Caki2 (cell line): Measurements from ENCODE around the gene COPS2. TPM values are rescaled to one million over a fixed set of nuclear protein-coding genes. Genes with fewer than 3 reads are reported as not detected.

Experiments
- DNase-seq: peaks from one replicate; pipeline ENCODE4 v3.0.0-alpha.2; 2015; ENCODE audit warnings: low read depth
- in situ Hi-C: cut with HindIII; loops from 2 replicates; pipeline ENCODE4 v1.10.0; 2016; ENCODE audit warnings: low sequenced_read_pairs, low pct_unique_long_range_greater_than_20kb, mixed read lengths
- total RNA-seq: library from RNA; depleted of rRNA; stranded (reverse); fragments of >200 nt; shearing (Covaris generic); gene quantifications from 2 replicates; pipeline ENCODE4 v1.2.3, GENCODE V29; 2014; ENCODE audit warnings: low replicate concordance

COPS2 gene
- total RNA-seq, 1 experiment from 2014 or later = 64.1 TPM

DNA sequence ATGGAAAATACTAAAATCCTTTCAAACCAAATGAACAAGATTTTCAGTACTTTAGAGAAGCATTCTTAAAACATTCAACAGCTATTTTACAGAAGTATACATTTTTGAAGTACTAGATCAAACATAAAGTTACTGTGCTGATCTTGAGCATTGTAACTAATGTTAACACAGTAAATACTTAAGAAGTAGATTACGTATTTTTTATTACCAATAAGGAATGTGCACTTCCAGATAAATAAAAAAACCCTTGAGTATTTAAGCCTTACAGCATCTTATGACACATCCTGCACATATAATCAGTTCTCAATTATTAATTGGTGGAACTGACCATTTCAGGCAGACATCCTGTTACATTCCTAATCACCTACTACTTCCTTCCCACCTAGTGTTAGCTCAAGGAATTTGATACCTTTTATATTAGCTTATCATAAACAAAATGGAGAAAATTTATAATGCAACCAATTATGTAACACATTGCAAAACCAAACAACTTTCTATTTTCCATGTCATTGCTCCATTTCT, 32.8 kb downstream of the COPS2 start:
- in situ Hi-C loops = no loop called here

GRCh38 chr15:49121901-49122300, 33.5 kb downstream of the COPS2 start:
- no peak for DNase-seq
- in situ Hi-C loops = no loop called here

More for the DNA sequence above, 32.8 kb downstream of the COPS2 start:
- no peak for DNase-seq

DNA sequence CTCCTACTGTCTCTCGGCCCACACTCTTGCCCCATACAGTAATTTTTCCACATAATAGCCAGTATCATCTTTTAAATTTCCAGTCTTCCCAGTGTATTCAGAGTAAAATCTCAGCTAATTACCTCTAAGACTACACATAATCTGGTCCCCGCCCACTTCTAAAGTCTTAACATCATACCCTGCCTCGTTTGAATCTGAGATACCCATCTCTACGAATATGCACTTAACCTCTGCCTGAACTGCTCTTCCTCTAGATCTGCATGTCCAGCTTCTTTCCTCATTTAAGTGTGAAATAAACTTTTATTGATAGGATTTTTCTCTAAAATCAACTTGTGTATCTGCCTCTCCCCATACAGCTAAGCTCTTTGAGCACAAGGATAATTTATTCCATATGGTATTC, 34.6 kb downstream of the COPS2 start:
- no peak for DNase-seq
- in situ Hi-C loops = no loop called here

- no peak for DNase-seq
These were observed 39.1 kb downstream of the COPS2 start for GRCh38 chr15:49116108-49116857.

DNA sequence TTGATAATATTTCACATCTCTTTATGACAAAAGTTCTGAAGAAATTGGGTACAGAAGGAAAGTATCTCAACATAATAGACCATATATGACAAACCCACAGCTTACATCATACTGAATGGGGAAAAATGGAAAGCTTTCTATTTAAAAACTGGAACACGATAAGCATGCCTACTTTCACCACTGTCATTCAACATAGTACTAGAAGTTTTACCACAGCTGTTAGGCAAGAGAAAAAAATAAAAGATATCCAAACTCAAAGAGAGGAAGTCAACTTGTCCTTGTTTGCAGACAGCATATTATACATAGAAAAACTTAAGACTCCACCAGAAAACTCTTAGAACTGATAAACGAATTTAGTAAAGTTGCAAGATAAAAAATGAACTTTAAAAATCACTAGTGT, 40.3 kb downstream of the COPS2 start:
- in situ Hi-C loops = no loop called here
- no peak for DNase-seq

More at GRCh38 chr15:49116108-49116857, 39.1 kb downstream of the COPS2 start:
- in situ Hi-C loops = no loop called here

- in situ Hi-C loops = no loop called here
- DNase-seq = no peak
These were observed 45.0 kb downstream of the COPS2 start for GRCh38 chr15:49110158-49110944.

DNA sequence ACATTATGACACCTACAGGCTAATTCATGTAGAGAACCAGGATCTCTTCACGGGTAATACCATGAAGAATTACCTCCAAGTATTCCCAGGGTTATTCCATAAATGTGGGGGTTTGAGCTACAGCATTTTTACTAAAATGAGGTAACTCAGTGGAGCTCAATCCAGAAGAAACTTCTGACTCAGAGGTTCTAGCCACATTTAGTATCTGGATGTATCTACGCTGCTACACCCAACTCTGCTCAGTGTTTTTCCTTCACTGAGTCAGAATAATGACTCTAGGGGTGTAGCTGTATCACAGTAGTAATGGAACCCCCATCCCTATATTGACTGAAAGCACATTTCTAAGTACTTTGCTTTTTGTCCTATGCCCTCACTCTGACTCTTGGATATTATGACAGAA, 52.4 kb downstream of the COPS2 start:
- no peak for DNase-seq
- in situ Hi-C loops = no loop called here

DNA sequence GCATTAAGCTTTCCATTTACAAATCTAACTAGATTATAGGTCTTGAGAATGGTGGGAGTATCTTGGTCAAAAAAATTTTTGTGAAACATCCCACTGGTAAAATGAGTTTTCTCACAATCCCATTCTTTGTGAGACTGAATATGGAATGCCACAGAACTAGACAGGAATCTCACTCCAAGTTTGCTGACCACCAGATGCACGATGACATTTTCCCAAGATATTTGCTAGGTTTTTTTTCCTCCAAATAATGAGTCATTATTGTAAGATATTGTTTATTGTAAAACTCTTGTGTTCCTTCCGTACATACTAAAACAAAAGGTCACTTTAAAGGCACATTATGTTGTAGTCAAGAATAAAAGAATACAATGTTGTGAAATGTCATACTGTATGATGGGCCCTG, 53.9 kb downstream of the COPS2 start:
- in situ Hi-C loops = no loop called here
- no peak for DNase-seq

DNA sequence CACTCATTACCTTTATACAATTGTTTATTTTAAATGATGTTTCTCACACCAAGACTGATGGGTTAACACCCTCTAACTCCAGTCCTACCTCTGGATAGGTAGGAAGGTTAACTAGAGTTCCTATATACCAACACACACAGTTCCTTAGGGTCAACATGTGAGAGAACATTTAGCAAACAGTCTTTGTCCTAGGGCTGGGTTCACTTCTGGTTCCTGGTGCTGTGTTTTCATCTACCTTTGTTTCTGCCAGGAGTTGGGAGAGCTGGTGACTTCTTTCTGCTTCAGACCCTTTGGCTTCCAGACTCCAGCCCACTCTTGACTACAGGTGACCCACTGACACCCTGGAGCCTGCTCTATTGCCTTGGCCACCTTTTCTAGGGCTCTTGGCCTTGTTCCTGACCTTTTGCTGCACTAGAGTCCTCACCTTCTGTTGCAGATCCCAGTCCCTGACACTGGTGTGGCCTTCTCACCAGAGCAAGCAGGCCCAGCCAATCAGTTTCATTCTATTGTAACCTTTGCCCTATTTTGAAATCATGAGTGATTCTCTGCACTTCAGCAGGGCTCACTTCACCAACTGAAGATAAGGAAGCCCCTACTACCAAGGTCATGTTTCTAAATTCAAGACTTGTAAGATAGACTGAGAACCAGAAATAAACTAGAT, 59.2 kb downstream of the COPS2 start:
- no peak for DNase-seq
- in situ Hi-C loops = no loop called here

DNA sequence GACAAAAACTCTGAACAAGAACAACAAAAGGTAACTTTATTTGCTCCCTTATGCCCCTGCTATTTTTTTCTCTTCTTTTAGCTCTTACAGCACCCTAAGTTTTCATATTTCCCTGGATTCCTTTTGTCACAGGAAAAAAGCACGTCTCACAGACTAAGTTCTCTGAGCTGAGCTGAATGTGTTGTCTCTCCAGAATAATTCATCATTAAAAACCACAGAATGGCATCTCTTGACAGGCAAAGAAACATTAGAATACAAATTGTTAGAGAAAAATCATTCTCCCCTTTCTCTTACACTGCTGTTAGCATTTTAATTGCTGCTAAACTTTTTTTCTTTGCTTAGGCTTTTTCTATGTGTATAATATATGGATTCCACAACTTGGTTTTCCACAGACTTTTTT, 60.5 kb downstream of the COPS2 start:
- in situ Hi-C loops = no loop called here
- no peak for DNase-seq

GRCh38 chr15:49093252-49094105, 61.9 kb downstream of the COPS2 start:
- no peak for DNase-seq
- in situ Hi-C loops = no loop called here

GRCh38 chr15:49088996-49089395, 66.4 kb downstream of the COPS2 start:
- DNase-seq = no peak
- in situ Hi-C loops = no loop called here

GRCh38 chr15:49085696-49086459, 69.5 kb downstream of the COPS2 start:
- no peak for DNase-seq
- in situ Hi-C loops = no loop called here

GRCh38 chr15:49084285-49084570, 71.2 kb downstream of the COPS2 start:
- DNase-seq = no peak
- in situ Hi-C loops = no loop called here

DNA sequence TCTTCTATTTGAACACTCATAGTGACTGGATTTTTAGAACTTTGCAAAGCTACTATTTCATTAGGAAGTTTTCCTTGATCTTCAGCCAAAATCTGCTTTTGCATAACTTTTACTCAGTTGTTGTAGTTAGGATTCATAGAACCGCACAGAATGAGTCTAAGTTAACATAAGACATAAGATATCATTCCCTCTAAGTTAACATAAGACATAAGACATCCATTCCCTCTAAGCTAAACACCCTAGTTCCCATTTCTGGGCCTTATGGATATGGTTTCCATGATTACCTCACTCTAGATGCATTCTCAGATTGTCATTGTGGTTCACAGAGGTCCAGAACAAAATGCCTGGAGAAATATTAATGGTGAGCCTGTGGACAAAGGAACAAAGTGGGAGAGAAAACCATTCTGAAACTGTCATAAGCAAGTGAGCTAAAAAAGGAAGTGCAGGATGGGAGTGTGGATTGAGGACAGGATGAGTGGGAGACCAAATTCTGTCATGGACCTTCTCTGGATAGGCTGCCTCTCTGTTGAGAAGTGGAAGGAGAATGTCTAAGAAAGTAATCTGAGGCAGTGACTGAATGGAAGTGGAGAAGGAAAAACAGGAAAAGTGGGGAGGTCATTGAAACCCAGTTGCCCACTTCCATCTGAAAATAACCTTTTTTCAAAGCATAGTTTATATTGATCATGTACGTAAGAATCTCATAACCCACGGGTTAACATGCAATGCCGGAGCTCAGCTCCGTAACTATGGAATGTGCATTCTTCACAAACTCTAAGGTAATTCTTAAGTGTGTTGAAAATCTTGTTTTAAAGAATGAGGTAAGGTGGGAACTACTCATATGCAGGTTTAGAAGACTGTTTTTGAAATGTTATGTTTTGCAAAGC, 71.8 kb downstream of the COPS2 start:
- in situ Hi-C loops = no loop called here
- no peak for DNase-seq

DNA sequence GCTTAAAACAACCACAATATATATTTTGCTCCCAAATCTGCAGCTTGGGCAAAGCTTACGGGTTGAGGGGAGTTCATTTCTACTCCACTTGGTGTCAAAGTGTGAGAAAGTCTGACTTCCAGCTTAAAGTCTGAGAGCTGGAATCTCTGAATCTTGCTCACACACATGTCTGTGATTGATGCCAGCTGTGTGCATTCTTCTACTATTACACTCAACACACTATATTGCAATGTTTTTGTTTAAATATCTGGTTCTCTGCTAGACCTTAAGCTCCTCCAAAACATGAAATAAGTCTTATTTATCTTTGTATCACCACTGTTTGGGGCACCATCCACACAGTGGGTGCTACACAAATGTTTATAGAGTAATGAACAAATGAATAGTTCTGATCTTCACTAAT, 72.4 kb downstream of the COPS2 start:
- in situ Hi-C loops = no loop called here
- DNase-seq = no peak
